NCI-H187 (cell line): ENCODE measurements around the gene TMEM229A.
"Not testable (repeated sequence)": the region's sequence is repeated elsewhere in the genome, so short reads cannot be mapped to it uniquely, and the experiment has no call there.

Experiments
- DNase-seq, 2 experiments: peaks; one replicate each; lab custom pipeline; 2025; lab: John Stamatoyannopoulos, UW

The TMEM229A gene

GRCh38 chr7:124033095-124033806 lies 384 bp upstream of the TMEM229A start:
- no peak for DNase-seq

DNA sequence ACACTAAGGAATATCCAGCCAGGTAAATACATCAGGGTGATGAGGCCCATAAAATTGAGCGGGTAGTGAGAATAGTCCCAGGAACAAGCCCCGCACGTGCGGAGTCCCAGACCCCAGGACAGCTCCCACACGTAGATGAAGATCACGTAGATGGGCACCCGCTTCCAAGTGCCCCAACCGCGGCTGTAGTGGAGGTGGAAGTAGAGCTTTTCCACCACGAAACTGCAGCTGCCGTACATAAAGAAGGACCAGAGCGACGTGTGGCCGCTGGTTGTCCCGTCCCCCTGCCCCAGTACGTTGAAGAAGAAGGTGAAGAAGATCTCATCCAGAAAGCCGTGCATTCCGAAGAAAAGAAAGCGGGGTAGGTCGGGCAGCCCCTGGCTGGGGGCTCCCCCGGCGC lies 948 bp downstream of the TMEM229A start:
- no peak for DNase-seq

GRCh38 chr7:124031406-124031805 lies 1.5 kb downstream of the TMEM229A start:
- no peak for DNase-seq

DNA sequence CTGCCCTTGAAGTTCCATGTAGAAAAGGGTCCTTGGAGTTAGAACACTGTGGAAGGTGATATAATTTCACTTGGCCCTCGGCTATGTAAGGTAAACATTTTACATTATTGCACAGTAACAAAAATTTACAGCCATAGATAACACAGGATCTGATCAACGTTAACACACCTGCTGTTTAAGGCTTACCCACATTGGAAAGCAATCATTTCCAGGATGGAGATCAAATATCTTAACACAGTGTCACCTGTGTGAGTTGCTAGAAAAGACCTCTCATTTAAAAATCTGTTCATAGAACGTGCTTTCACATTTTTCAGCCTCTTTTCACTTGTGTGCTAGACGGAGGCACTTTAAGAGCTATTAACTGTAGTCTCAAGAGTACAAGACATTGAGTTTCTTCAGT lies 1.9 kb downstream of the TMEM229A start:
- no peak for DNase-seq

- no peak for DNase-seq
These were observed 3.3 kb downstream of the TMEM229A start for GRCh38 chr7:124029396-124030188.

- no peak for DNase-seq
These were observed 5.6 kb downstream of the TMEM229A start for GRCh38 chr7:124027236-124027635.

DNA sequence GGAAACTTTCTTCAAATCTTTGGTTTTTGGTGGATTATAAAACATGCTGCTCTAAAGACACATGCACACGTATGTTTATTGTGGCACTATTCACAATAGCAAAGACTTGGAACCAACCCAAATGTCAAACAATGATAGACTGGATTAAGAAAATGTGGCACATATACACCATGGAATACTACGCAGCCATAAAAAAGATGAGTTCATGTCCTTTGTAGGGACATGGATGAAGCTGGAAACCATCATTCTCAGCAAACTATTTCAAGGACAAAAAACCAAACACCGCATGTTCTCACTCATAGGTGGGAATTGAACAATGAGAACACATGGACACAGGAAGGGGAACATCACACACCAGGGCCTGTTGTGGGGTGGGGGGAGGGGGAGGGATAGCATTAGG lies 8.5 kb downstream of the TMEM229A start:
- DNase-seq: not testable (repeated sequence)

DNA sequence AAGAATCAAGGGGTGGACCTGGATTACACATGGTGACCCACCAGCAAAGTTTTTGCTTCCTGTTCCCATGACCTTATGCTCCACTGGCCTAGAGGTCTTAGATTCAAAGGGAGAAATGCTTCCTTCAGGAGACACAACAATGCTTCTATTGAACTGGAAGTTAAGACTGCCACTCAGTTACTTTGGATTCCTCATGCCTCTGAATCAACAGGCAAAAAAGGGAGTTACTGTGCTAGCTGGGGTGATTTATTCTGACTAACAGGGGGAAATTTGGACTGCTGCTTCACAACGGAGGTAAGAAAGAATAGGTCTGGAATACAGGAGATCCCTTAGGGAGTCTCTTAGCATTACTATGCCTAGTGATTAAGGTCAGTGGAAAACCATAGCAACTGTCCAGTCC lies 10.3 kb downstream of the TMEM229A start:
- DNase-seq: no peak

DNA sequence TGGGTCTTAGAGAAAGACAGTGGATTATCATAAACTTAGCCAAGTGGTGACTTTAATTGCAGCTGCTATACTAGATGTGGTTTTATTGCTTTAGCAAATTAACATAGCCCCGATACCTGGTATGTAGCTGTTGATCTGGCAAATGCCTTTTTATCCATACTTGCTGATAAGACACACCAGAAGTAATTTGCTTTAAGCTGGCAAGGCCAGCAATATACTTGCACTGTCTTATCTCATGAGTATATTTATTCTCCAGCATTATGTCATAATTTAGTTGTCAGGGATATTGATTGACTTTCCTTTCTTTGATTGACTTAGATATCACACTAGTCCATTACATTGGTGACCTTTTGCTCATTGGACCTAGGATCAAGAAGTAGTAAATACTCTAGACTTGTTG lies 12.8 kb downstream of the TMEM229A start:
- DNase-seq: no peak

GRCh38 chr7:124013306-124013705 lies 19.6 kb downstream of the TMEM229A start:
- no peak for DNase-seq

- no peak for DNase-seq
These were observed 20.0 kb downstream of the TMEM229A start for GRCh38 chr7:124012864-124013263.

DNA sequence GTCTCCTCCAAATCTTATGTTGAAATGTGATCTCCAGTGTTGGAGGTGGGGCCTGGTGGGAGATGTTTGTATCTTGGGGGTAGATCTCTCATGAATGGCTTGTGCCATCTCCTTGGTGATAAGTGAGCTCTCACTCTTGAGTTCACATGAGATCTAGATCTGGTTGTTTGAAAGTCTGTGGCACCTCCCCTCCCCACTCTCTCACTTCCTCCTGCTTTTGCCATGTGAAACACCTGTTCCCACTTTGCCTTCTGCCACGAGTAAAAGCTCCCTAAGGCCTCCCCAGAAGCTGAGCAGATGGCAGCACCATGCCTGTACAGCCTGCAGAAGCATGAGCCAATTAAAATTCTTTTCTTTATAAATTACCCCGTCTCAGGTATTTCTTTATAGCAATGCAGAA lies 23.5 kb downstream of the TMEM229A start:
- no peak for DNase-seq

DNA sequence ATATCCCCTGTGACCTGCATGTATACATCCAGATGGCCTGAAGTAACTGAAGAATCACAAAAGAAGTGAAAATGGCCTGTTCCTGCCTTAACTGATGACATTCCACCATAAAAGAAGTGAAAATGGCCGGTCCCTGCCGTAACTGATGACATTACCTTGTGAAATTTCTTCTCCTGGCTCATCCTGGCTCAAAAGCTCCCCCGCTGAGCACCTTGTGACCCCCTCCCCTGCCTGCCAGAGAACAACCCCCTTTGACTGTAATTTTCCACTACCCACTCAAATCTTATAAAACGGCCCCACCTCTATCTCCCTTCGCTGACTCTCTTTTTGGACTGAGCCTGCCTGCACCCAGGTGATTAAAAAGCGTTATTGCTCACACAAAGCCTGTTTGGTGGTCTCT lies 24.6 kb downstream of the TMEM229A start:
- DNase-seq: not testable (repeated sequence)

DNA sequence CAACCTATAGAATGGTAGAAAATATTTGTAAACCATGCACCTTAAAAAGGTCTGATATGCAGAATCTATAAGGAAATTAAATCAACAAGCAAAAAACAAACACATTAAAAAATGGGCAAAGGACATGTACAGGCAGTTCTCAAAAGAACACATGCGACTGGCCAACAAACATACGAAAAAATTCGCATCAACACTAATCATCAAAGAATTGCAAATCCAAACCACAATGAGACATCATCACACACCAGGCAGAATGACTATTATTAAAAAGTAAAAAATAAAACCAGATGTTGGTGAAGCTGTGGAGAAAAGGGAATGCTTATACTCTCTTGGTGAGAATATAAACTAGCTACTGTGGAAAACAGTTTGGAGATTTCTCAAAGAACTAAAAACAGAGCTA lies 33.2 kb downstream of the TMEM229A start:
- no peak for DNase-seq

GRCh38 chr7:123998921-123999320 lies 33.9 kb downstream of the TMEM229A start:
- no peak for DNase-seq

- no peak for DNase-seq
These were observed 36.6 kb downstream of the TMEM229A start for GRCh38 chr7:123996327-123996625.

DNA sequence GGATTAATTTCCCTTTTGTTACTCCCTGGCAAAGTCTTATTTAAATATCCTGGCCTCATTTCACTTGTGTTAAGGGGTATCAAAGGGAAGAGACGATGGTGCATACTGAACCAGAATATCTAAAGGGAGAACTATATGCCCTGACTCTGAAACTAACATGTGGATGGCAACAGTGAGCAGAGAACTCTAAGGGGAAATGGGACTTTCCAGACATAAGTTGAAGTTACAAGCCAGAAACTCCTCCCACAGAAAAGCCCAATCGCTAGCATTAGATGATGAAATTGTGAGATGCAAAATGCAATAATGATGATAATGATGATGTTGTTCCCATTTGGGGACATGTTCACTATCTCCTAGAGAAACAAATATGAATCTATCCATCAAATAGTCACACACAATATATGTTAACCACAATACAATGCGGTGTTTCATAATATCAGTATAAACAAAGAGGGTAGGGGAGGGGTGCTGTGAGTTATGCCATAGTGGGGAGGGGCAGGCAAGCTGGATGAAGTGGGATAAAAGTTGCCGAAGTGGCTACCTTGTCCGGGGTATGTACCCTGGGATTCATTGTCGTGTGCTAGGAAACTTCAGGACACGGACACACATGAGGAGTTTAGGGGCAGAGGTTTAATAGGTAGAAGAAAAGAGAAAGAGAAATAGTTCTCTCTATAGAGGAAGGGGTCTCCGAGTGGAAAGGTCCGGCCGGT lies 37.1 kb downstream of the TMEM229A start:
- no peak for DNase-seq

DNA sequence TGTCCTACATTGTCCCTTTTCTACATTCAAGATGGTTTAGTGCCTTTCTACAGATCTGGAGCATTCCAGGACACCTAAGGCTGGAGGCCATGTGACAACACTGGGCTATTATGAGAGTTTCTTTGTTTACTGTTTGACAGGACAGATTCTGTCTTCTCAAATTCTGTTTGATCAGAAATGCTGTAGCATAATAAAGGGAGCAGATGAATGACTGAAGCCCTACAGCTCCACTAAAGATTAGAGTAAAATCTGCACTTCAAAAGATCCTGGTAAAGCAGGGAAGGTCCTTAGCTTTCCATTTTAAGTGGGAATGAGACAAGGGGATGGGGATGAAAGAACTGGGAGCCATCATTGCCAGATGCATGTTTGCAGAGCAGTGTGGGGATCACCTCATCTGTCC lies 38.4 kb downstream of the TMEM229A start:
- no peak for DNase-seq

- DNase-seq: no peak
These were observed 38.9 kb downstream of the TMEM229A start for GRCh38 chr7:123993996-123994395.

- no peak for DNase-seq
These were observed 39.9 kb downstream of the TMEM229A start for GRCh38 chr7:123992913-123993518.

GRCh38 chr7:123987445-123987844 lies 45.4 kb downstream of the TMEM229A start:
- no peak for DNase-seq
